Psoas muscle (tissue), 8 donors: Measurements from ENCODE around the gene ELFN2. TPM values are rescaled to one million over a fixed set of nuclear protein-coding genes. Genes with fewer than 3 reads are reported as not detected.

ENCODE experiments used
- ATAC-seq, 4 donors: fragments of 200-7000 bp; cut with Tn5 transposase; one replicate each; pipeline ENCODE4 v1.9.1; 2020; ENCODE audit warnings: moderate library complexity in 3 of 4, mild to moderate bottlenecking in 2 of 4
- DNase-seq, 2 donors: peaks; one replicate each; pipeline ENCODE4 v3.0.0-alpha.2; 2020
- H3K27ac ChIP-seq: fragments of 200-600 bp; one replicate; pipeline ENCODE4 v1.8.0; 2022
- H3K27me3 ChIP-seq, 3 donors: fragments of 200-600 bp in 1 of 3; one replicate each; pipeline versions ENCODE4 v1.6.1 to v1.8.0; 2013 to 2022; ENCODE audit warnings: low read length in 2 of 3, mild to moderate bottlenecking in 2 of 3, moderate library complexity in 1 of 3; ENCODE audit not compliant: insufficient read depth in 3 of 3
- H3K36me3 ChIP-seq, 2 donors: fragments of 200-600 bp in 1 of 2; one replicate each; pipeline versions ENCODE4 v1.6.1 to v1.8.0; 2013 to 2022; ENCODE audit warnings: low read depth in 1 of 2, mild to moderate bottlenecking in 1 of 2, moderate library complexity in 1 of 2; ENCODE audit not compliant: insufficient read depth in 1 of 2
- H3K4me1 ChIP-seq: fragments of 200-600 bp; one replicate; pipeline ENCODE4 v1.8.0; 2022
- H3K4me3 ChIP-seq: fragments of 200-600 bp; one replicate; pipeline ENCODE4 v1.8.0; 2022; ENCODE audit warnings: mild to moderate bottlenecking
- H3K9me3 ChIP-seq: fragments of 200-600 bp; one replicate; pipeline ENCODE4 v1.8.0; 2022
- WGBS, 3 donors: extraction: QIAGEN DNeasy Blood & Tissue Kit; methylation state at CpG; one replicate each; pipeline versions ENCODE4 v1.1.6 to v1.1.7; 2013; 5-methylcytosine and 5-hydroxymethylcytosine counted together
- intact Hi-C, 2 donors: fragments of 100-400 bp; cut with DNase I; formaldehyde crosslinking; loops; one replicate each; pipeline versions ENCODE4 v1.11.0 to v1.14.2; 2022
- polyA plus RNA-seq, 3 donors: library from polyadenylated mRNA; stranded (reverse); fragments of 200-250 nt; gene quantifications; one replicate each; pipeline ENCODE4 v1.2.3, GENCODE V29; 2013
- total RNA-seq, 4 donors: library from RNA; stranded (reverse); fragmentation: NEBNext Ultra II Directional in 2 of 4; extraction: Animal tissue kit (Norgen Biotek cat#: 25700) in 2 of 4; gene quantifications; one replicate each; pipeline versions ENCODE4 v1.2.1 to v1.2.4, GENCODE V29; 2021 to 2023
- TF ChIP-seq, protein P1 (sequence below): fragments of 200-600 bp; IDR thresholded peaks from one replicate; pipeline ENCODE4 v1.8.0; 2022; ENCODE audit warnings: antibody characterized with exemption
- donor health status: healthy with polysubstance abuse.
- donor health status: DM: no; HTN: no; CAD: no; lungs with moderate emphysema.
- donor health status: Bipolar disorder and iron deficiency.
- donor health status: healthy.
- donor health status: DM: yes; HTN: yes; CAD: no.
- donor health status: DM: no; HTN: no; CAD: no.
- donor health status: DM: no; HTN: no; CAD: no.
- donor health status: DM: yes; HTN: yes; CAD: no.

ELFN2 gene
- total and polyA plus RNA-seq, 7 donors = 0.01 to 0.05 (median 0.01) TPM; not detected in 4

DNA sequence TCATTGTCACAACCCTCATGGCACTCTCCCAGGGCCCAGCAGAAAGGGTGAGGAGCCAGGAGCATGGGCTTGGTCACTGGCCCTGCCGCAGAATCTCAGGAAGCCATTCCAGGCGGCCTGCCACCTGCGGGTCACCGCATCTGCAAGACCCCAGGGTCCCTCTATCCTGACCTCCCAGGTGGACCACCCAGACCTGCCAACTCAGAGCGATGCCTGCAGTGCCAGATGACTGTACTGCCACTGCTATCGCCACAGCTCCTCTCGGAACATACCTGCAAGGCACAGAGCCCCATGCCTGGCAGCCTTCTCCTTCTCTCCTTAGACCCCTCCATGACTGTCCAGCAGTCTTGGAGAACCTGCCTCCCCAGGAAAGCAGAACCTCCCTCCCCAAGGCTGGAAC, 26.4 kb upstream of the ELFN2 start:
- no peaks in the 10 kb centered on the region for H3K9me3 ChIP-seq
- intact Hi-C loops = no loop called here
- peaks cover 0 to 47% (median 11%) of the 10 kb centered on the region in 3 donors for H3K27me3 ChIP-seq
- 79 to 90% (median 84%) methylated on average over 7 of the region's 7 CpGs for WGBS, 3 donors
- no peak overlapping the region for H3K4me3 ChIP-seq
- DNase-seq (no peak), ATAC-seq (no peak)
- H3K4me1 ChIP-seq = no peaks in the 10 kb centered on the region
- no peaks in the 10 kb centered on the region for H3K36me3 ChIP-seq
- TF ChIP-seq, protein P1, sequence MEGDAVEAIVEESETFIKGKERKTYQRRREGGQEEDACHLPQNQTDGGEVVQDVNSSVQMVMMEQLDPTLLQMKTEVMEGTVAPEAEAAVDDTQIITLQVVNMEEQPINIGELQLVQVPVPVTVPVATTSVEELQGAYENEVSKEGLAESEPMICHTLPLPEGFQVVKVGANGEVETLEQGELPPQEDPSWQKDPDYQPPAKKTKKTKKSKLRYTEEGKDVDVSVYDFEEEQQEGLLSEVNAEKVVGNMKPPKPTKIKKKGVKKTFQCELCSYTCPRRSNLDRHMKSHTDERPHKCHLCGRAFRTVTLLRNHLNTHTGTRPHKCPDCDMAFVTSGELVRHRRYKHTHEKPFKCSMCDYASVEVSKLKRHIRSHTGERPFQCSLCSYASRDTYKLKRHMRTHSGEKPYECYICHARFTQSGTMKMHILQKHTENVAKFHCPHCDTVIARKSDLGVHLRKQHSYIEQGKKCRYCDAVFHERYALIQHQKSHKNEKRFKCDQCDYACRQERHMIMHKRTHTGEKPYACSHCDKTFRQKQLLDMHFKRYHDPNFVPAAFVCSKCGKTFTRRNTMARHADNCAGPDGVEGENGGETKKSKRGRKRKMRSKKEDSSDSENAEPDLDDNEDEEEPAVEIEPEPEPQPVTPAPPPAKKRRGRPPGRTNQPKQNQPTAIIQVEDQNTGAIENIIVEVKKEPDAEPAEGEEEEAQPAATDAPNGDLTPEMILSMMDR = no peak
- no peak overlapping the region for H3K27ac ChIP-seq

- H3K9me3 ChIP-seq = no peaks in the 10 kb centered on the region
- no peak overlapping the region for H3K27ac ChIP-seq
- no peaks in the 10 kb centered on the region for H3K36me3 ChIP-seq
- intact Hi-C loops = no loop called here
- H3K4me3 ChIP-seq = no peak overlapping the region
- TF ChIP-seq, protein P1 = no peak
- 32 to 90% (median 37%) methylated on average over 1 of the region's 1 CpG for WGBS, 3 donors
- DNase-seq (no peak), ATAC-seq (no peak)
- H3K4me1 ChIP-seq = no peaks in the 10 kb centered on the region
- peaks cover 0 to 52% (median 11%) of the 10 kb centered on the region in 3 donors for H3K27me3 ChIP-seq
Measured at GRCh38 chr22:37451218-37451617, 23.9 kb upstream of the ELFN2 start.

DNA sequence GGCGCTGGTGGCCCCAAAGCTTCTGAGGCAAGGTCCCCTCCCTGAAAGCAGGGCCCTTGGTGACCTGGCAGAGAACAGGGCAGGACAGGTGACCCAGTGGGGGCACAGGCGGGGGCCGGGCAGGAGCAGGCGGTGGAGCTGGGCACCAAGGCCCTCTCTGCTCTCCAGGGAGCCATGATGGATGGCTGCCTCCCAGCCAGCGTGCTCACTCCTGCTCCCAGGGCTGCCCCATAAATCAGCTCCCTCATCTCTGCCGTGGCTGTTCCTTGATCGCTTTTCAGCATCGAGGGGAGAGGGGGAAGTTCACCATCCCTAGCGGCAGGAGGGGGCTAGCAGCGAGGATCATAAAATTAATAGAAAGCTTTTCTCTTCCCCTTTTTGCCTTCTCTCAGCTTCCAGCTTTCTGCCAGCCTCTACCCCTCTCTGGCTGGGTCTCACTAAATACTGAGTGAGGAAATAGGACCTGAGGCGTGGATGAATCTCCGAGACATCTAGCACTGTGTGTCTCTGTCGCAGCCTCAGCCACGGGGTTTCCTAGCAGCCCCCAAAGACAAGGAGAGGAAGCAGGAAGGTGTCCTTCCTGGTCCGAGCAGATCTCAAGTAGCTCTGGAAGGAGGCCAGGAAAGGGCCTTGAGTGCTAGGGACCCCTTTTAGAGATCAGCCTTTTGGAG, 22.2 kb upstream of the ELFN2 start:
- Histone ChIP-seq H3K4me1 (no peaks in the 10 kb centered on the region), H3K9me3 (no peaks in the 10 kb centered on the region), H3K27me3 (peaks cover 0 to 41% (median 9%) of the 10 kb centered on the region in 3 donors), H3K4me3 (no peak overlapping the region), H3K27ac (no peak overlapping the region), H3K36me3 (no peaks in the 10 kb centered on the region)
- no peak for ATAC-seq
- intact Hi-C loops = no loop called here
- 39 to 49% (median 47%) methylated on average over 14 to 15 of the region's 15 CpGs for WGBS, 3 donors
- TF ChIP-seq, protein P1 = no peak
- no peak for DNase-seq

DNA sequence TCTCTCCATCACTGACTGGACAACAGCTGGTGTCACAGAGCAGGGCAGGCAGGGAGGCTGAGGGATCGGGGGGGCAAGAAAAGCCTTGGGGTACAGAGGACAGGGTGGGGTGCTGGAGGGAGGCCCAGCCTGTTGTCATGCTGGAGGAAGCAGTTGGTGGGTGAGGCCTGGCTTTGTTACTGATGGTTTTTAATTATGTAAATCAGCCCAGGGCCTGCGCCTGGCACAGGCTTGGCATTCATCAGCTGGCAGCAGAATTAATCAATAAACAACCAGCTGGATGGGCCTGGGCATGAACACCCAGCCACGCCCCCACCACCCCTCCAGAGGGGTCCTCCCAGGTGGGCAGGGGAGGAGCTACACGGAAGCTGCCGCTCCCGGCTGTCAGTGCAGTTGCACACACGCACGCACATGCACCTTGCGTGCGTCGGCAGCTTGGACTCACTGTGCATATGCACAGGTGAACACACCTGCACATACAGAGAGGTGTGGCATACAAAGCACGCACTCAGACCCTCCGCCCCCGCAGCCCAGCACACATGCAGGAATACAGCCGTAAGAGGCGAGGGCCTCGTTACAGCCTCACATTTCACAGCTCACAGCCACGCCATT, 21.3 kb upstream of the ELFN2 start:
- WGBS, 3 donors = 69 to 72% (median 71%) methylated on average over 17 to 18 of the region's 18 CpGs
- H3K4me3 ChIP-seq = no peak overlapping the region
- peaks cover 0 to 36% (median 5%) of the 10 kb centered on the region in 3 donors for H3K27me3 ChIP-seq
- H3K27ac ChIP-seq = no peak overlapping the region
- intact Hi-C loops = no loop called here
- TF ChIP-seq, protein P1 = no peak
- no peaks in the 10 kb centered on the region for H3K4me1 ChIP-seq
- H3K36me3 ChIP-seq = no peaks in the 10 kb centered on the region
- ATAC-seq (no peak), DNase-seq (no peak)
- no peaks in the 10 kb centered on the region for H3K9me3 ChIP-seq
